HepG2 (cell line): ENCODE measurements around the gene UBR3. TPM values are rescaled to one million over a fixed set of nuclear protein-coding genes. Genes with fewer than 3 reads are reported as not detected.

Experiments used
- ATAC-seq: fragments of 200-7000 bp; cut with Tn5 transposase; 3 replicates; pipeline ENCODE4 v1.9.1; 2020; ENCODE audit warnings: mild to moderate bottlenecking, moderate library complexity
- BruUV-seq: library from RNA; stranded (reverse); fragments of 400-500 nt; replicated peaks from 2 replicates; lab custom pipeline; 2021; lab: Mats Ljungman, UMichigan
- CTCF ChIA-PET: fragments of 300-600 bp; formaldehyde crosslinking; extraction: SDS; loops from one replicate; lab custom pipeline; 2021; ENCODE audit warnings: low total read pairs, inconsistent platforms, low intra/inter-chr PET ratio; lab: Yijun Ruan, JAX
- POLR2A ChIA-PET: fragments of 350-600 bp; sonication (Branson Sonifier 250); formaldehyde crosslinking; loops from one replicate; lab custom pipeline; 2020; ENCODE audit warnings: antibody characterized with exemption, inconsistent platforms; lab: Yijun Ruan, JAX
- DNase-seq: peaks from one replicate; pipeline ENCODE4 v3.0.0-alpha.2; 2015; ENCODE audit warnings: low spot score
- FAIRE-seq: peaks from 3 replicates; lab custom pipeline; 2011; peaks lifted over from hg19 to GRCh38; lab: Jason Lieb, UNC
- H2AFZ ChIP-seq: one replicate; pipeline ENCODE4 v1.6.1; 2011; ENCODE audit warnings: low read length, inconsistent platforms
- H3K27ac ChIP-seq: fragments of 300-600 bp; 3 replicates; pipeline ENCODE4 v1.8.0; 2011; ENCODE audit warnings: mixed run types, mild to moderate bottlenecking, mixed read lengths, low read length, inconsistent platforms; ENCODE audit not compliant: insufficient read depth; ENCODE audit errors: extremely low read length
- H3K27me3 ChIP-seq, 2 experiments: fragments of 200-600 bp in 1 of 2; 2 replicates in 1 of 2; 3 replicates in 1 of 2; pipeline versions ENCODE4 v1.6.0 to v1.8.0; 2011; ENCODE audit warnings: low read length in 2 of 2, mild to moderate bottlenecking in 2 of 2, moderate library complexity in 2 of 2, inconsistent platforms in 1 of 2; ENCODE audit not compliant: insufficient read depth in 2 of 2, control insufficient read depth in 1 of 2
- H3K36me3 ChIP-seq, 2 experiments: fragments of 200-600 bp in 1 of 2; replicated peaks in 1 of 2; 2 replicates in 1 of 2; 3 replicates in 1 of 2; pipeline versions ENCODE4 v1.5.1 to v1.8.0; 2011; ENCODE audit warnings: low read length in 2 of 2, inconsistent platforms in 1 of 2; ENCODE audit not compliant: insufficient read depth in 2 of 2, control insufficient read depth in 1 of 2
- H3K4me1 ChIP-seq: 2 replicates; pipeline ENCODE4 v1.5.1; 2012; ENCODE audit warnings: low read length, inconsistent platforms; ENCODE audit not compliant: insufficient read depth
- H3K4me2 ChIP-seq: 2 replicates; pipeline ENCODE4 v1.6.0; 2011; ENCODE audit warnings: low read depth, low read length, inconsistent platforms
- H3K4me3 ChIP-seq, 3 experiments: fragments of 200-600 bp in 1 of 3; sonication (generic), shearing (Covaris generic) in 1 of 3; replicated peaks in 1 of 3; 2 replicates each; pipeline ENCODE4 v1.5.1; 2011 to 2016; ENCODE audit warnings: low read length in 3 of 3, inconsistent platforms in 2 of 3, low read depth in 2 of 3, mild to moderate bottlenecking in 2 of 3, control low read depth in 1 of 3, mixed read lengths in 1 of 3; ENCODE audit not compliant: insufficient read depth in 1 of 3
- H3K79me2 ChIP-seq: one replicate; pipeline ENCODE4 v1.6.1; 2011; ENCODE audit warnings: low read length, inconsistent platforms; ENCODE audit not compliant: insufficient read depth
- H3K9ac ChIP-seq: 2 replicates; pipeline ENCODE4 v1.6.0; 2011; ENCODE audit warnings: mild to moderate bottlenecking, low read depth, low read length, inconsistent platforms; ENCODE audit not compliant: insufficient read depth
- H3K9me3 ChIP-seq: 2 replicates; pipeline ENCODE4 v1.5.1; 2012; ENCODE audit warnings: mild to moderate bottlenecking, low read length
- H4K20me1 ChIP-seq: 2 replicates; pipeline ENCODE4 v1.6.0; 2011; ENCODE audit warnings: inconsistent platforms, mild to moderate bottlenecking, low read length, moderate library complexity; ENCODE audit not compliant: insufficient read depth
- ATF7 ChIP-seq, 2 experiments: fragments of 450-650 bp in 1 of 2; sonication (generic) in 1 of 2; formaldehyde crosslinking in 1 of 2; IDR thresholded peaks; 2 replicates each; pipeline versions ENCODE4 v1.4.0 to v1.6.1; 2016 to 2020; ENCODE audit warnings: antibody characterized with exemption in 1 of 2, mild to moderate bottlenecking in 1 of 2, missing genetic modification reagents in 1 of 2
- CBFB ChIP-seq: sonication (generic); formaldehyde crosslinking; IDR thresholded peaks from 2 replicates; pipeline ENCODE4 v1.4.0; 2020; ENCODE audit warnings: missing genetic modification reagents
- CCAR2 ChIP-seq: fragments of 200-400 bp; formaldehyde crosslinking; optimal IDR thresholded peaks from 2 replicates; pipeline ENCODE3; 2018; ENCODE audit warnings: low read depth, mild to moderate bottlenecking, low read length, moderate library complexity
- DPF2 ChIP-seq: sonication (generic); formaldehyde crosslinking; IDR thresholded peaks from 2 replicates; pipeline ENCODE4 v1.4.0; 2020; ENCODE audit warnings: mild to moderate bottlenecking, low read depth, missing genetic modification reagents, borderline replicate concordance
- ELF3 ChIP-seq: IDR thresholded peaks from 2 replicates; pipeline ENCODE4 v1.6.1; 2016; ENCODE audit warnings: missing genetic modification reagents, missing compliant biosample characterization
- GATAD1 ChIP-seq: IDR thresholded peaks from 2 replicates; pipeline ENCODE4 v1.6.1; 2016; ENCODE audit warnings: missing genetic modification reagents, missing compliant biosample characterization
- HDAC6 ChIP-seq: fragments of 200-600 bp; sonication (generic); IDR thresholded peaks from 2 replicates; pipeline ENCODE4 v1.7.0; 2017; ENCODE audit warnings: mild to moderate bottlenecking, antibody characterized with exemption, low read length, low read depth
- KLF9 ChIP-seq: IDR thresholded peaks from 2 replicates; pipeline ENCODE4 v1.6.1; 2016; ENCODE audit warnings: low read depth
- MEF2D ChIP-seq: sonication (generic); formaldehyde crosslinking; IDR thresholded peaks from 2 replicates; pipeline ENCODE4 v1.5.1; 2020; ENCODE audit warnings: mild to moderate bottlenecking, missing genetic modification reagents
- NFE2 ChIP-seq: sonication (generic); formaldehyde crosslinking; IDR thresholded peaks from 2 replicates; pipeline ENCODE4 v1.4.0; 2020; ENCODE audit warnings: missing genetic modification reagents
- PRPF4 ChIP-seq: fragments of 200-400 bp; formaldehyde crosslinking; IDR thresholded peaks from 2 replicates; pipeline ENCODE4 v1.6.1; 2016; ENCODE audit warnings: low read length, low read depth; ENCODE audit not compliant: poor library complexity, severe bottlenecking
- SNAPC2 ChIP-seq: sonication (generic); formaldehyde crosslinking; IDR thresholded peaks from 2 replicates; pipeline ENCODE4 v1.8.1; 2022; ENCODE audit warnings: mild to moderate bottlenecking, missing genetic modification reagents
- SNRNP70 ChIP-seq: fragments of 200-400 bp; formaldehyde crosslinking; IDR thresholded peaks from 2 replicates; pipeline ENCODE4 v1.6.1; 2017; ENCODE audit warnings: mild to moderate bottlenecking, low read depth, low read length, moderate library complexity
- SOX6 ChIP-seq, 2 experiments: fragments of 450-650 bp in 1 of 2; sonication (generic) in 1 of 2; formaldehyde crosslinking in 1 of 2; IDR thresholded peaks; 2 replicates each; pipeline versions ENCODE4 v1.4.0 to v1.6.1; 2017 to 2020; ENCODE audit warnings: antibody characterized with exemption in 1 of 2, mild to moderate bottlenecking in 1 of 2, missing genetic modification reagents in 1 of 2
- TBX3 ChIP-seq: fragments of 450-650 bp; IDR thresholded peaks from 2 replicates; pipeline ENCODE4 v1.6.1; 2017; ENCODE audit warnings: antibody characterized with exemption, mild to moderate bottlenecking, inconsistent platforms, borderline replicate concordance
- TCF12 ChIP-seq, 2 experiments: fragments of 450-650 bp in 1 of 2; sonication (generic) in 1 of 2; formaldehyde crosslinking in 1 of 2; IDR thresholded peaks; 2 replicates each; pipeline versions ENCODE4 v1.6.1 to v1.8.0; 2017 to 2022; ENCODE audit warnings: antibody characterized with exemption in 1 of 2, mild to moderate bottlenecking in 1 of 2, missing genetic modification reagents in 1 of 2, moderate library complexity in 1 of 2
- TMF1 ChIP-seq: sonication (generic); formaldehyde crosslinking; IDR thresholded peaks from 2 replicates; pipeline ENCODE4 v1.8.1; 2022; ENCODE audit warnings: low read depth, missing genetic modification reagents
- ZNF275 ChIP-seq: sonication (generic); formaldehyde crosslinking; IDR thresholded peaks from 2 replicates; pipeline ENCODE4 v1.8.0; 2022; ENCODE audit warnings: missing genetic modification reagents, mild to moderate bottlenecking, inconsistent platforms, borderline replicate concordance
- ZNF317 ChIP-seq: sonication (generic); formaldehyde crosslinking; IDR thresholded peaks from 2 replicates; pipeline ENCODE4 v1.5.0; 2020; ENCODE audit warnings: mild to moderate bottlenecking, missing genetic modification reagents
- ZNF652 ChIP-seq: IDR thresholded peaks from 2 replicates; pipeline ENCODE4 v1.6.1; 2016; ENCODE audit warnings: low read depth, borderline replicate concordance
- ZNF746 ChIP-seq: sonication (generic); formaldehyde crosslinking; IDR thresholded peaks from 2 replicates; pipeline ENCODE4 v1.8.0; 2022; ENCODE audit warnings: mild to moderate bottlenecking, missing genetic modification reagents
- ZNF768 ChIP-seq: sonication (generic); formaldehyde crosslinking; IDR thresholded peaks from 2 replicates; pipeline ENCODE4 v1.4.0; 2020; ENCODE audit warnings: missing genetic modification reagents
- WGBS: methylation state at CpG from one replicate; pipeline ENCODE4 v1.1.6; 2017; ENCODE audit warnings: low lambda C conversion rate; 5-methylcytosine and 5-hydroxymethylcytosine counted together
- in situ Hi-C: cut with HindIII; loops from 2 replicates; pipeline ENCODE4 v1.10.0; 2017; ENCODE audit warnings: low pct_unique_long_range_greater_than_20kb; ENCODE audit not compliant: extremely low pct_ligation_motif_present
- intact Hi-C: fragments of 100-400 bp; cut with micrococcal nuclease; formaldehyde crosslinking; loops from one replicate; pipeline ENCODE4 v1.10.0; 2022; ENCODE audit not compliant: unreplicated experiment
- polyA plus RNA-seq, 8 experiments: library from polyadenylated mRNA; depleted of rRNA in 3 of 8; stranded (reverse) in 7 of 8; unstranded in 1 of 8; fragments of >200 nt; fragmentation: Illumina TruSeq in 4 of 8; extraction: Trizol in 4 of 8; gene quantifications; 2 replicates each; pipeline versions ENCODE4 v1.2.1 to v1.2.3, GENCODE V29; 2011 to 2016; ENCODE audit warnings: low read depth in 4 of 8, missing spikeins in 1 of 8, mixed read lengths in 1 of 8; ENCODE audit not compliant: insufficient read depth in 1 of 8
- total RNA-seq, 5 experiments: library from RNA; depleted of rRNA; stranded (reverse); fragments of >200 nt; fragmentation: Illumina TruSeq; extraction: Trizol; gene quantifications; 2 replicates each; pipeline ENCODE4 v1.2.3, GENCODE V29; 2016; ENCODE audit warnings: low read depth in 1 of 5
- TF ChIP-seq, protein P1 (sequence below): sonication (generic); formaldehyde crosslinking; IDR thresholded peaks from 2 replicates; pipeline ENCODE4 v1.5.1; 2020; ENCODE audit warnings: mild to moderate bottlenecking, missing genetic modification reagents, moderate library complexity

The UBR3 gene
- total and polyA plus RNA-seq, 2 of the 13 experiments (the other 11 are each of a cell fraction or from before 2014, with no cell fraction given): 15.1 to 28.0 TPM

DNA sequence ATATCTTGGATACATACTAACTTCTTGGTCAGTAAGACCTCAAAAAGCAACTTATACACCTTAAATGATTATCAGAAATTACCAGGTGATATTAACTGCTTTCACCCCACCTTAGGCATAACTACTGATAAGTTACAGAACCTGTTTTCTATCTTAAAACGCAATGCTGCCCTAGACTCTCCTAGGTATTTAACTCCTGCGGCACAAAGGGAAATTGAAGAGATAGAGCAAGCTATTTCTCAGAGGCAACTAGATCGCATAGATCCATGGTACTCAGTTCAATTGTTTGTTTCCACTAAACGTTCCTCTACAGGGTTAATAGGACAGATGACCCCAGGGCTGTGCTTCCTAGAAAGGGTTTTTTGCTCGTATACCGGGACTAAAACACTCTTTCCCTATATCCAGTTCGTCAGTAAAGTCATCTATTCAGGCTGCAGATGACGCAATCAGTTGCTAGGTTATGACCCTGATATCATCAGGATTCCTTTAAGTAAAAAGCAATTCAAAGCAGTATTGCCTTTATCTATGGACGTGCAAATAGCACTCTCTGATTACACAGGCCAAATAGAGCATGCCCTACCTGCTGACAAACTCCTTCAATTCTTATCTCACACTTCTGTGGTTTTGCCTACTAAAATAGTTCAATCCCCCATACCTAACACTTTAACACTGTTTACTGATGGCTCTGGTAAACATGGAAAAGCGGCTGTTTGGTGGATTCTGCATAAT lies 288.4 kb downstream of the UBR3 start (continued):
- no peak for TF ChIP-seq TMF1 (CRISPR knock-in tag)
- TF ChIP-seq ELF3 (CRISPR knock-in tag): no peak
- 0 out of 2 replicates have a peak, but pooled peaks have one; percentile 21 for TF ChIP-seq TBX3
- no peak for TF ChIP-seq ZNF275
- TF ChIP-seq TCF12 (IDR thresholded peaks at IDR 0.05): no peak
- no peak for TF ChIP-seq TCF12 (CRISPR knock-in tag; IDR thresholded peaks at IDR 0.05)
- TF ChIP-seq, protein P1, sequence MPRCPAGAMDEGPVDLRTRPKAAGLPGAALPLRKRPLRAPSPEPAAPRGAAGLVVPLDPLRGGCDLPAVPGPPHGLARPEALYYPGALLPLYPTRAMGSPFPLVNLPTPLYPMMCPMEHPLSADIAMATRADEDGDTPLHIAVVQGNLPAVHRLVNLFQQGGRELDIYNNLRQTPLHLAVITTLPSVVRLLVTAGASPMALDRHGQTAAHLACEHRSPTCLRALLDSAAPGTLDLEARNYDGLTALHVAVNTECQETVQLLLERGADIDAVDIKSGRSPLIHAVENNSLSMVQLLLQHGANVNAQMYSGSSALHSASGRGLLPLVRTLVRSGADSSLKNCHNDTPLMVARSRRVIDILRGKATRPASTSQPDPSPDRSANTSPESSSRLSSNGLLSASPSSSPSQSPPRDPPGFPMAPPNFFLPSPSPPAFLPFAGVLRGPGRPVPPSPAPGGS (CRISPR knock-in tag): no peak
- TF ChIP-seq ATF7 (IDR thresholded peaks at IDR 0.05): peak; percentile 75
- TF ChIP-seq ATF7 (CRISPR knock-in tag; IDR thresholded peaks at IDR 0.05): no peak
- no peak for TF ChIP-seq HDAC6

- no peak for DNase-seq
- 11% methylated on average over 2 of the region's 2 CpGs for WGBS
- in situ Hi-C loops: no loop called here
- Histone ChIP-seq H3K9ac (no peak overlapping the region), H3K36me3 (no peaks in the 10 kb centered on the region), H2AFZ (no peak overlapping the region), H3K27me3 (peaks cover 2 to 20% of the 10 kb centered on the region in 2 experiments; a peak in 4 of 5 replicates), H3K79me2 (no peaks in the 10 kb centered on the region), H4K20me1 (no peaks in the 10 kb centered on the region), H3K9me3 (peaks cover 24% of the 10 kb centered on the region), H3K4me1 (peaks cover 9% of the 10 kb centered on the region), H3K4me3 (no peak overlapping the region), H3K4me2 (no peak overlapping the region), H3K27ac (no peak overlapping the region)
- ChIA-PET POLR2A (no interaction called here), CTCF (no interaction called here)
- no TSS peak for BruUV-seq
- no peak for FAIRE-seq
- no peak for ATAC-seq
- intact Hi-C loops: no loop called here
- no peak for TF ChIP-seq CBFB (CRISPR knock-in tag)
- no peak for TF ChIP-seq CCAR2
- TF ChIP-seq SNAPC2 (CRISPR knock-in tag): no peak
- TF ChIP-seq ZNF768 (CRISPR knock-in tag): no peak
- no peak for TF ChIP-seq PRPF4
- TF ChIP-seq DPF2 (CRISPR knock-in tag): no peak
- TF ChIP-seq SNRNP70: no peak
- no peak for TF ChIP-seq ZNF746 (CRISPR knock-in tag)
- no peak for TF ChIP-seq KLF9 (CRISPR knock-in tag)
- no peak for TF ChIP-seq NFE2 (CRISPR knock-in tag)
- no peak for TF ChIP-seq ZNF317 (CRISPR knock-in tag)
- no peak for TF ChIP-seq ZNF652 (CRISPR knock-in tag)
- TF ChIP-seq GATAD1 (CRISPR knock-in tag): no peak
- TF ChIP-seq SOX6 (IDR thresholded peaks at IDR 0.05): no peak
- no peak for TF ChIP-seq SOX6 (CRISPR knock-in tag; IDR thresholded peaks at IDR 0.05)
- TF ChIP-seq MEF2D (CRISPR knock-in tag): no peak
Measured at GRCh38 chr2:170118641-170119040, 291.4 kb downstream of the UBR3 start.
